Measurements from ENCODE around the gene ERC2. TPM values are rescaled to one million over a fixed set of nuclear protein-coding genes. Genes with fewer than 3 reads are reported as not detected.

Gene ERC2
- total RNA-seq, 4 donors from 2014 or later: 5.3 to 8.8 (median 7.8) TPM

DNA sequence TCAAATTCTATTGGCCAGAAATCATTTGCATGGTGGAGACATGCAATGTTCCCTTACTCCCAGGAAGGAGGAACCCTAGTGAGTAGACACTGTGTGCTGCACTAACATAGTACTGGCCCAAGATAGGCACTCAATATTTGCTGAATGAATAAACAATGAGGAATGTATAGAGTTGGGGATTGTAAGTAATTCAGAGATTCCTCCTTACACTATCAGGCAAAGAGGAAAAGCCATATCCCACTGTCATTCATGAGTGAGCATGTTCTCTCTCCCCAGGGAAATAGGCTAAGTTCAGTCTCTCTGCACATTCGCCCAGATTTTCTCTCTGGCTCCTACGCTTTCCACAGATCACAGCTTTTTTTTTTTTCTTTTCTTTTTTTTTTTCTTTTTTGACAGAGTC is 826.3 kb downstream of the ERC2 start:
- H3K27ac ChIP-seq: no peak overlapping the region
- H3K9me3 ChIP-seq: no peaks in the 10 kb centered on the region
- H3K27me3 ChIP-seq: no peaks in the 10 kb centered on the region
- intact Hi-C loops (cut with DNase I): no loop called here
- no peaks in the 10 kb centered on the region for H3K4me1 ChIP-seq
- no peaks in the 10 kb centered on the region for H3K36me3 ChIP-seq
- no peak overlapping the region for H3K4me3 ChIP-seq (replicated peaks in 1 of 3)
- DNase-seq: no peak
- TF ChIP-seq POLR2A (IDR thresholded peaks at IDR 0.05): no peak
- TF ChIP-seq CTCF (IDR thresholded peaks at IDR 0.05): no peak
- 77 to 92% methylated on average over 2 of the region's 2 CpGs for WGBS, 2 donors

- no peak for DNase-seq
- intact Hi-C loops (cut with DNase I): no loop called here
Measured at GRCh38 chr3:55639896-55640765, 828.1 kb downstream of the ERC2 start.

DNA sequence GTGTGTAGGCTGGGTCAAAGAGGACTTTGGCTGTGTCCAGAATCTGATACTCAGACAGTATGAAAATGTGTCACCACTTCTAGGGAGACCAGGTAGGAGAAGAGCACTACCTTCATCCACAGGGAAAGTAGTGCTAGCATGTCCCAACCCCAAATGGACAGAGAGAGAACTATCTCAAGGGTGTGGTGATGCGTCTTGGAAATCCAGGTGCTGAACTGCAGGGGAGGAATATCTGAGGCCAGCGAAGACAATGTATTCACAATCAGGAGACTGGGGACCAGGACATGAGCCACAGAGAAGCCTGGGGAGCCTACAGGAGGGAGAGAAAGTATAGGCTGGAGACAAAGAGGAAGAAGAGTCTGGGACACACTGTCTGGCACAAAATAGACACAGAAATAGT is 829.1 kb downstream of the ERC2 start:
- no peak for DNase-seq
- no peaks in the 10 kb centered on the region for H3K4me1 ChIP-seq
- H3K4me3 ChIP-seq (replicated peaks in 1 of 3): no peak overlapping the region
- TF ChIP-seq CTCF (IDR thresholded peaks at IDR 0.05) (no peak), POLR2A (IDR thresholded peaks at IDR 0.05) (no peak)
- 100% methylated on average over 2 of the region's 2 CpGs for WGBS, 2 donors
- no peaks in the 10 kb centered on the region for H3K27me3 ChIP-seq
- H3K27ac ChIP-seq: no peak overlapping the region
- no peaks in the 10 kb centered on the region for H3K9me3 ChIP-seq
- intact Hi-C loops (cut with DNase I): no loop called here
- H3K36me3 ChIP-seq: no peaks in the 10 kb centered on the region

More at GRCh38 chr3:55639896-55640765, 828.1 kb downstream of the ERC2 start:
- Histone ChIP-seq H3K27me3 (no peaks in the 10 kb centered on the region), H3K27ac (no peak overlapping the region), H3K4me3 (replicated peaks in 1 of 3) (no peak overlapping the region), H3K9me3 (no peaks in the 10 kb centered on the region), H3K36me3 (no peaks in the 10 kb centered on the region), H3K4me1 (no peaks in the 10 kb centered on the region)
- WGBS, 2 donors: 74 to 75% methylated on average over 9 of the region's 9 CpGs
- TF ChIP-seq POLR2A (IDR thresholded peaks at IDR 0.05) (no peak), CTCF (IDR thresholded peaks at IDR 0.05) (no peak)

DNA sequence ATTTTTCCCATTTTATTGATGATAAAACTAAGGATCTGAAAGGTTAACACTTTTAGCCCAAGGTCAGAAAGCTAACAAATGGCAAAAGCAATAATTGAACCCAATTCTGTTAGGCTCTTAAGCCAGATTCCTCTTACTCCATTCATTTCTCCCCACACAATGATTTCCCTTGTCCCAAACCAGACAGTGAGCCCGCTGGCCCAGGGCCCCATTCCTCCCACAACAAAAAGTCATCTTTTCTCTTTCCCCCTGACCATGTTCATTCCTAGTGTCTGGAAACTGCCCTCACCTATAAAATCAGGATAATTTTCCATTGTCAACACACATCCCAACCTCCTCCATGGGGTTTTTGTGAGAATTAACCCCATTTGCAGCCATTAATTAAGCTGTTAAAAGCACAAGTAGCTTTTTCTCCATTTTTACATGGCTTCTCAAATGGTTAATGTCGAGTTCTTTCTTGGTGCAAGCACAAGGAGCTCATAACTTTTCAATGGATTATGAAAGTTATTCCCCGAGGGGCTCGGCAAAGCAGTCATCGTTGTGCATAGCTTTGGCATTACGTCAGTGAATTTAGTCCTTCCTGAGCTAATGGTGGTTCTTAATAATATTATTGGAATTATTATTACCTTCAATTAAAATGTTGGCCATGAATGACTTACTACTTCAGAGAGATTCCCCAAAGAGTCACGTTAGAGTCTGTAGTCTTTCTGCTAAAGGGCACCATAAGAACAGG is 830.2 kb downstream of the ERC2 start:
- TF ChIP-seq CTCF (IDR thresholded peaks at IDR 0.05) (no peak), POLR2A (IDR thresholded peaks at IDR 0.05) (no peak)
- Histone ChIP-seq H3K27me3 (no peaks in the 10 kb centered on the region), H3K27ac (no peak overlapping the region), H3K4me3 (replicated peaks in 1 of 3) (no peak overlapping the region), H3K4me1 (no peaks in the 10 kb centered on the region), H3K9me3 (no peaks in the 10 kb centered on the region), H3K36me3 (no peaks in the 10 kb centered on the region)
- intact Hi-C loops (cut with DNase I): no loop called here
- DNase-seq: no peak
- WGBS, 2 donors: 84 to 92% methylated on average over 7 of the region's 7 CpGs
